Astrocyte (in vitro differentiated cells and primary cell): ENCODE data around the gene LINC00632.

ENCODE experiments used
- CTCF ChIP-seq: IDR thresholded peaks from 2 replicates; pipeline ENCODE4 v1.5.1; 2011; ENCODE audit warnings: low read depth, mild to moderate bottlenecking, inconsistent platforms, low read length, moderate library complexity; ENCODE audit not compliant: insufficient read depth
- EZH2 ChIP-seq: IDR thresholded peaks from 2 replicates; pipeline ENCODE4 v1.6.1; 2012; ENCODE audit warnings: mild to moderate bottlenecking, low read length, inconsistent platforms; ENCODE audit not compliant: insufficient read depth

DNA sequence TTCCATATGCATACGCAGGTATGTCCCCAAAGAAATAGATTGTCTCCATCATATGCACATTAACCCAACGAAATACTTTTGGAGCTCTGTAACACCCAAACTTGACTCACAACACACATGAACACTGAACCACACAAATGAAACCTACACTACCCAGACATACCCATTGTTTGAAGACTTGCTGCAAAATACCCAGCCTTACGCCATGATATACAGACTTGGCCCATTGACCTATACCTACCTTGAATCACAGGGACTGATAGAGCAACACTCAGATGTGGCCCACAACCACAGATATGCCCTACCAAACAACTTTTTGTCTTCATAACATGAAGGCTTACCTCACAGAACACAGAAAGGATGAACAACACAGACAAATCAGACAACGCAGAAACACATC, 15.9 kb downstream of the LINC00632 start:
- TF ChIP-seq CTCF: no peak
- no peak for TF ChIP-seq EZH2
